Frontal cortex (tissue), 4 donors: ENCODE measurements around the gene KRTAP5-2. TPM values are rescaled to one million over a fixed set of nuclear protein-coding genes. Genes with fewer than 3 reads are reported as not detected.
"Not testable (repeated sequence)": the region's sequence is repeated elsewhere in the genome, so short reads cannot be mapped to it uniquely, and the experiment has no call there.

Experiments
- DNase-seq, 2 donors: peaks; one replicate each; pipeline ENCODE4 v3.0.0; 2012; ENCODE audit warnings: low spot score in 2 of 2
- FAIRE-seq: peaks from 2 replicates; lab custom pipeline; 2012; peaks lifted over from hg19 to GRCh38; lab: Jason Lieb, UNC
- total RNA-seq: library from RNA; depleted of rRNA; stranded (reverse); fragments of >200 nt; gene quantifications from one replicate; pipeline ENCODE4 v1.2.3, GENCODE V29; 2014
- donor health status: control.
- donor health status: control.
- donor health status: control.

The KRTAP5-2 gene
- total RNA-seq, result not detected

- FAIRE-seq (no peak), DNase-seq (no peak)
These were observed at the start of gene KRTAP5-2 for GRCh38 chr11:1597994-1598380. KRTAP5-2 (minus strand) TSS chr11:1598294; CDS start chr11:1598250, 44 bp downstream.

- FAIRE-seq, result not testable (repeated sequence)
These were observed 48.4 kb upstream of the KRTAP5-2 start for GRCh38 chr11:1646540-1646939.

GRCh38 chr11:1645357-1645821 lies 47.3 kb upstream of the KRTAP5-2 start:
- no peak for DNase-seq
- FAIRE-seq, result no peak

More at GRCh38 chr11:1646540-1646939, 48.4 kb upstream of the KRTAP5-2 start:
- DNase-seq, result not testable (repeated sequence)

GRCh38 chr11:1644601-1645356 lies 46.7 kb upstream of the KRTAP5-2 start:
- no peak for FAIRE-seq
- DNase-seq, result no peak

GRCh38 chr11:1643146-1643690 lies 45.1 kb upstream of the KRTAP5-2 start:
- DNase-seq (no peak), FAIRE-seq (no peak)

- DNase-seq, result no peak
- FAIRE-seq, result no peak
These were observed 44.4 kb upstream of the KRTAP5-2 start for GRCh38 chr11:1642288-1643145.

GRCh38 chr11:1641096-1641495 lies 43.0 kb upstream of the KRTAP5-2 start:
- DNase-seq (no peak), FAIRE-seq (no peak)

- peak in 1 of 2 donors; percentile 75 for DNase-seq
These were observed 42.2 kb upstream of the KRTAP5-2 start for GRCh38 chr11:1640076-1640946.

GRCh38 chr11:1639666-1640065 lies 41.6 kb upstream of the KRTAP5-2 start:
- FAIRE-seq, result no peak
- DNase-seq, result no peak

More at GRCh38 chr11:1640076-1640946, 42.2 kb upstream of the KRTAP5-2 start:
- FAIRE-seq, result no peak

GRCh38 chr11:1639102-1639620 lies 41.1 kb upstream of the KRTAP5-2 start:
- FAIRE-seq, result no peak
- no peak for DNase-seq

GRCh38 chr11:1638344-1638743 lies 40.2 kb upstream of the KRTAP5-2 start:
- DNase-seq (no peak), FAIRE-seq (no peak)

GRCh38 chr11:1637628-1638027 lies 39.5 kb upstream of the KRTAP5-2 start:
- peak; percentile 33 for FAIRE-seq
- no peak for DNase-seq

GRCh38 chr11:1636291-1636950 lies 38.3 kb upstream of the KRTAP5-2 start:
- FAIRE-seq, result no peak

GRCh38 chr11:1633864-1634263 lies 35.8 kb upstream of the KRTAP5-2 start:
- FAIRE-seq, result no peak
- no peak for DNase-seq

More at GRCh38 chr11:1636291-1636950, 38.3 kb upstream of the KRTAP5-2 start:
- DNase-seq, result no peak

- FAIRE-seq (no peak), DNase-seq (no peak)
These were observed 34.1 kb upstream of the KRTAP5-2 start for GRCh38 chr11:1632053-1632714.

GRCh38 chr11:1631066-1631568 lies 33.0 kb upstream of the KRTAP5-2 start:
- FAIRE-seq (no peak), DNase-seq (no peak)

- FAIRE-seq (no peak), DNase-seq (no peak)
These were observed 32.2 kb upstream of the KRTAP5-2 start for GRCh38 chr11:1630271-1630670.
